Hepatocyte (in vitro differentiated cells): ENCODE results near the gene GPC4.

Experiments
- CTCF ChIP-seq: fragments of 200-600 bp; sonication (generic); IDR thresholded peaks from 2 replicates; pipeline ENCODE4 v1.5.1; 2016; ENCODE audit warnings: antibody characterized with exemption, mild to moderate bottlenecking; ENCODE audit not compliant: poor library complexity
- EZH2 ChIP-seq: fragments of 200-600 bp; sonication (generic); IDR thresholded peaks from 2 replicates; pipeline ENCODE4 v1.6.1; 2016; ENCODE audit warnings: antibody characterized with exemption, mild to moderate bottlenecking, borderline replicate concordance

GRCh38 chrX:133307637-133308498, 107.4 kb downstream of the GPC4 start:
- no peak for TF ChIP-seq CTCF
- no peak for TF ChIP-seq EZH2
